AG04449 (cell line): ENCODE data around the gene GTF2F1.

Experiments
- CTCF ChIA-PET: fragments of 350-600 bp; formaldehyde crosslinking; extraction: SDS; loops from one replicate; lab custom pipeline; 2021; ENCODE audit warnings: antibody characterized with exemption; lab: Yijun Ruan, JAX
- POLR2A ChIA-PET: fragments of 400-600, 350-600 bp; formaldehyde crosslinking; extraction: SDS; loops from one replicate; lab custom pipeline; 2020; ENCODE audit warnings: antibody characterized with exemption, inconsistent platforms; lab: Yijun Ruan, JAX
- DNase-seq: peaks from one replicate; pipeline ENCODE4 v3.0.0-alpha.2; 2010; ENCODE audit warnings: low read depth, low spot score
- H3K4me3 ChIP-seq: 2 replicates; pipeline ENCODE4 v1.5.1; 2011; ENCODE audit warnings: low read depth, mild to moderate bottlenecking, control low read depth, low read length
- TF ChIP-seq, protein P1 (sequence below): IDR thresholded peaks from one replicate; pipeline ENCODE4 v1.5.1; 2011; ENCODE audit warnings: mild to moderate bottlenecking, moderate library complexity, low read length, control low read depth, inconsistent platforms; ENCODE audit not compliant: insufficient read depth; ENCODE audit errors: missing control alignments

The GTF2F1 gene

GRCh38 chr19:6378041-6378440, 14.9 kb downstream of the GTF2F1 start:
- POLR2A ChIA-PET = interaction anchor here (0.6 to 1.6 kb wide), 2 partner anchors 16 to 1689 kb away, joined by 3 to 4 read pairs; no protein-coding TSS in a partner anchor
- TF ChIP-seq, protein P1, sequence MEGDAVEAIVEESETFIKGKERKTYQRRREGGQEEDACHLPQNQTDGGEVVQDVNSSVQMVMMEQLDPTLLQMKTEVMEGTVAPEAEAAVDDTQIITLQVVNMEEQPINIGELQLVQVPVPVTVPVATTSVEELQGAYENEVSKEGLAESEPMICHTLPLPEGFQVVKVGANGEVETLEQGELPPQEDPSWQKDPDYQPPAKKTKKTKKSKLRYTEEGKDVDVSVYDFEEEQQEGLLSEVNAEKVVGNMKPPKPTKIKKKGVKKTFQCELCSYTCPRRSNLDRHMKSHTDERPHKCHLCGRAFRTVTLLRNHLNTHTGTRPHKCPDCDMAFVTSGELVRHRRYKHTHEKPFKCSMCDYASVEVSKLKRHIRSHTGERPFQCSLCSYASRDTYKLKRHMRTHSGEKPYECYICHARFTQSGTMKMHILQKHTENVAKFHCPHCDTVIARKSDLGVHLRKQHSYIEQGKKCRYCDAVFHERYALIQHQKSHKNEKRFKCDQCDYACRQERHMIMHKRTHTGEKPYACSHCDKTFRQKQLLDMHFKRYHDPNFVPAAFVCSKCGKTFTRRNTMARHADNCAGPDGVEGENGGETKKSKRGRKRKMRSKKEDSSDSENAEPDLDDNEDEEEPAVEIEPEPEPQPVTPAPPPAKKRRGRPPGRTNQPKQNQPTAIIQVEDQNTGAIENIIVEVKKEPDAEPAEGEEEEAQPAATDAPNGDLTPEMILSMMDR = no peak
- CTCF ChIA-PET = no interaction called here
- DNase-seq = peak; percentile 23
- no peak overlapping the region for H3K4me3 ChIP-seq

GRCh38 chr19:6376512-6377190, 16.3 kb downstream of the GTF2F1 start:
- no peak overlapping the region for H3K4me3 ChIP-seq
- DNase-seq = no peak
- ChIA-PET CTCF (interaction anchor here (0.8 kb wide), 1 partner anchor 158 kb away, joined by 3 read pairs; no protein-coding TSS in a partner anchor), POLR2A (no interaction called here)
- TF ChIP-seq, protein P1 = no peak

GRCh38 chr19:6375411-6376010, 17.5 kb downstream of the GTF2F1 start, which contains the start of gene PSPN:
Gene PSPN (minus strand): TSS chr19:6375933. CDS start chr19:6375849, 84 bp downstream.
- CTCF ChIA-PET = no interaction called here
- no peak within 1 kb of the TSS for H3K4me3 ChIP-seq
- no peak for DNase-seq
- TF ChIP-seq, protein P1 = no peak
- POLR2A ChIA-PET = no interaction called here

DNA sequence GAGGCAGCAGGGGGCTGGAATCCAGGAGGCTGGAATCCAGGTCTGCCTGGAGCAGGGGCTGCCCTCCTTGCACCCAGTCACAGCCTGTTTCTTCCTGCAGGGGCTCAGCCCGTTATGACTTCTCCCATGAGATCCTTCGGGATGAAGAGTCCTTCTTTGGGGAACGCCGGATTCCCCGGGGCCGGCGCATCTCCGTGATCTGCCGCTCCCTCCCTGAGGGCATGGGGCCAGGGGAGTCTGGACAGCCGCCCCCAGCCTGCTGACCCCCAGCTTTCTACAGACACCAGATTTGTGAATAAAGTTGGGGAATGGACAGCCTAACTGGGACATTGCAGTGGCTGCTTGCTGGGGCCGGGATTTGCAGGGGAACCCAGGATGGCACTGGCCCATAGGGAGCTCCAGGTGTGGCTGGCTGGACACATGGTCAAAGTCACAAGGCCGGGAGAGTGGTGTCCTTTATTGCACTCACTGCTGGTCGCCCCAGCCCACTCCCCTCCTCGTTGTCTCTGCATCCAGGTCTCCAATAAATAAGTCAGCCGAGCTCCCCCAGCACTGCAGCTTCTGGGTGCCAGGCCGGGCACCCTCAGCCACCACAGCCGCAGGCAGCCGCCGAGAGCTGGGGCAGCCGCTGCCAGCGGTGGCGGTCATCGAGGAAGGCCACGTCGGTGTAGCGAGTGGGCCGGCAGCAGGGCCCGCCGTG, 18.1 kb downstream of the GTF2F1 start:
- ChIA-PET POLR2A (no interaction called here), CTCF (no interaction called here)
- no peak overlapping the region for H3K4me3 ChIP-seq
- TF ChIP-seq, protein P1 = no peak
- DNase-seq = no peak

- ChIA-PET POLR2A (no interaction called here), CTCF (interaction anchor here (1.0 kb wide), 1 partner anchor 155 kb away, joined by 5 read pairs; no protein-coding TSS in a partner anchor)
- DNase-seq = no peak
- peak overlapping the region; percentile 67 for H3K4me3 ChIP-seq
- TF ChIP-seq, protein P1 = no peak
These were observed 18.7 kb downstream of the GTF2F1 start for GRCh38 chr19:6374161-6374709.
